HepG2 (cell line): ENCODE results near the gene FAM169A. TPM values are rescaled to one million over a fixed set of nuclear protein-coding genes. Genes with fewer than 3 reads are reported as not detected.

Source experiments
- BCL3 ChIP-seq: sonication (generic); formaldehyde crosslinking; IDR thresholded peaks from 2 replicates; pipeline ENCODE4 v1.5.1; 2020; ENCODE audit warnings: mild to moderate bottlenecking, missing genetic modification reagents, moderate library complexity
- BCL6 ChIP-seq: IDR thresholded peaks from 2 replicates; pipeline ENCODE4 v1.6.1; 2016; ENCODE audit warnings: missing genetic modification reagents, missing compliant biosample characterization
- FOXC1 ChIP-seq: sonication (generic); formaldehyde crosslinking; IDR thresholded peaks from 2 replicates; pipeline ENCODE4 v1.8.0; 2022; ENCODE audit warnings: mild to moderate bottlenecking, missing genetic modification reagents, borderline replicate concordance
- FOXK1 ChIP-seq: sonication (generic); formaldehyde crosslinking; IDR thresholded peaks from 2 replicates; pipeline ENCODE4 v1.4.0; 2020; ENCODE audit warnings: low read depth, missing genetic modification reagents, borderline replicate concordance
- IKZF4 ChIP-seq: sonication (generic); formaldehyde crosslinking; IDR thresholded peaks from 2 replicates; pipeline ENCODE4 v1.5.1; 2020; ENCODE audit warnings: borderline replicate concordance, mild to moderate bottlenecking, low read depth, missing genetic modification reagents; ENCODE audit errors: not compliant biosample characterization
- IRF1 ChIP-seq: sonication (generic); formaldehyde crosslinking; IDR thresholded peaks from 2 replicates; pipeline ENCODE4 v1.4.0; 2020; ENCODE audit warnings: low read depth, mild to moderate bottlenecking, missing genetic modification reagents
- MAZ ChIP-seq, 2 experiments: sonication (generic) in 1 of 2; formaldehyde crosslinking in 1 of 2; IDR thresholded peaks; 2 replicates each; pipeline versions ENCODE4 v1.5.0 to v1.6.1; 2012 to 2020; ENCODE audit warnings: low read depth in 2 of 2, mild to moderate bottlenecking in 2 of 2, borderline replicate concordance in 1 of 2, improper control_type of control experiment in 1 of 2, low read length in 1 of 2, missing genetic modification reagents in 1 of 2, moderate library complexity in 1 of 2
- MBD4 ChIP-seq: IDR thresholded peaks from 2 replicates; pipeline ENCODE4 v1.6.1; 2012; ENCODE audit warnings: low read length, inconsistent platforms, borderline replicate concordance
- MYNN ChIP-seq: sonication (generic); formaldehyde crosslinking; IDR thresholded peaks from 2 replicates; pipeline ENCODE4 v1.4.0; 2020; ENCODE audit warnings: mild to moderate bottlenecking, low read depth, missing genetic modification reagents
- PCBP2 ChIP-seq: fragments of 200-400 bp; formaldehyde crosslinking; optimal IDR thresholded peaks from 2 replicates; pipeline ENCODE3; 2018; ENCODE audit warnings: low read length, low read depth; ENCODE audit not compliant: poor library complexity, severe bottlenecking
- POGK ChIP-seq: sonication (generic); formaldehyde crosslinking; conservative IDR thresholded peaks from 2 replicates; pipeline ENCODE4 v1.8.0; 2022; ENCODE audit warnings: mild to moderate bottlenecking, moderate library complexity, missing genetic modification reagents
- RARG ChIP-seq: sonication (generic); formaldehyde crosslinking; IDR thresholded peaks from 2 replicates; pipeline ENCODE4 v1.4.0; 2020; ENCODE audit warnings: low read depth, mild to moderate bottlenecking, missing genetic modification reagents
- RBFOX2 ChIP-seq: fragments of 200-400 bp; formaldehyde crosslinking; IDR thresholded peaks from 2 replicates; pipeline ENCODE4 v1.6.1; 2017; ENCODE audit warnings: low read depth, mild to moderate bottlenecking, low read length
- REL ChIP-seq: sonication (generic); formaldehyde crosslinking; conservative IDR thresholded peaks from 2 replicates; pipeline ENCODE4 v1.8.0; 2022; ENCODE audit warnings: mild to moderate bottlenecking, missing genetic modification reagents, moderate library complexity
- SMC3 ChIP-seq: IDR thresholded peaks from 2 replicates; pipeline ENCODE4 v1.6.1; 2011; ENCODE audit warnings: low read length, improper control_type of control experiment
- ZBTB7B ChIP-seq: sonication (generic); formaldehyde crosslinking; IDR thresholded peaks from 2 replicates; pipeline ENCODE4 v1.4.0; 2020; ENCODE audit warnings: missing genetic modification reagents
- ZKSCAN8 ChIP-seq: IDR thresholded peaks from 2 replicates; pipeline ENCODE4 v1.6.1; 2016; ENCODE audit warnings: borderline replicate concordance, missing genetic modification reagents, missing compliant biosample characterization
- ZMYM4 ChIP-seq: sonication (generic); formaldehyde crosslinking; IDR thresholded peaks from 2 replicates; pipeline ENCODE4 v1.8.1; 2023; ENCODE audit warnings: mild to moderate bottlenecking, missing genetic modification reagents
- ZNF205 ChIP-seq: IDR thresholded peaks from 2 replicates; pipeline ENCODE4 v1.6.1; 2018; ENCODE audit warnings: missing biosample characterization, missing genetic modification reagents
- ZNF383 ChIP-seq: sonication (generic); formaldehyde crosslinking; IDR thresholded peaks from 2 replicates; pipeline ENCODE4 v1.4.0; 2020; ENCODE audit warnings: missing genetic modification reagents, mild to moderate bottlenecking, borderline replicate concordance
- ZNF513 ChIP-seq: sonication (generic); formaldehyde crosslinking; conservative IDR thresholded peaks from 2 replicates; pipeline ENCODE4 v1.5.0; 2020; ENCODE audit warnings: missing genetic modification reagents
- ZUFSP ChIP-seq: sonication (generic); formaldehyde crosslinking; IDR thresholded peaks from 2 replicates; pipeline ENCODE4 v1.9.0; 2021; ENCODE audit warnings: missing genetic modification reagents, mild to moderate bottlenecking, borderline replicate concordance
- polyA plus RNA-seq, 8 experiments: library from polyadenylated mRNA; depleted of rRNA in 3 of 8; stranded (reverse) in 7 of 8; unstranded in 1 of 8; fragments of >200 nt; fragmentation: Illumina TruSeq in 4 of 8; extraction: Trizol in 4 of 8; gene quantifications; 2 replicates each; pipeline versions ENCODE4 v1.2.1 to v1.2.3, GENCODE V29; 2011 to 2016; ENCODE audit warnings: low read depth in 4 of 8, missing spikeins in 1 of 8, mixed read lengths in 1 of 8; ENCODE audit not compliant: insufficient read depth in 1 of 8
- total RNA-seq, 5 experiments: library from RNA; depleted of rRNA; stranded (reverse); fragments of >200 nt; fragmentation: Illumina TruSeq; extraction: Trizol; gene quantifications; 2 replicates each; pipeline ENCODE4 v1.2.3, GENCODE V29; 2016; ENCODE audit warnings: low read depth in 1 of 5

The FAM169A gene
- total and polyA plus RNA-seq, 2 of the 13 experiments (the other 11 are each of a cell fraction or from before 2014, with no cell fraction given) = 21.1 to 110 TPM

- no peak for TF ChIP-seq ZNF513 (CRISPR knock-in tag)
- peak; percentile 47; the same call in 1 of the 2 replicates for TF ChIP-seq BCL6
- no peak for TF ChIP-seq FOXC1
- peak; percentile 53 for TF ChIP-seq ZMYM4
- TF ChIP-seq ZNF383 (CRISPR knock-in tag) = no peak
- no peak for TF ChIP-seq PCBP2
- no peak for TF ChIP-seq ZKSCAN8 (CRISPR knock-in tag)
- TF ChIP-seq BCL3 (CRISPR knock-in tag) = no peak
- TF ChIP-seq FOXK1 (CRISPR knock-in tag) = no peak
- no peak for TF ChIP-seq SMC3
- TF ChIP-seq ZBTB7B (CRISPR knock-in tag) = peak; percentile 75
- TF ChIP-seq IRF1 = no peak
- no peak for TF ChIP-seq MBD4
- TF ChIP-seq POGK = no peak
- TF ChIP-seq RBFOX2 = 0 out of 2 replicates have a peak, but pooled peaks have one; percentile 43
- TF ChIP-seq MYNN (CRISPR knock-in tag) = no peak
- no peak for TF ChIP-seq MAZ (IDR thresholded peaks at IDR 0.05; ENCODE audit: borderline replicate concordance, low read depth, low read length)
- TF ChIP-seq MAZ (CRISPR knock-in tag; IDR thresholded peaks at IDR 0.05; ENCODE audit: low read depth) = no peak
- TF ChIP-seq ZUFSP (CRISPR knock-in tag) = no peak
- TF ChIP-seq RARG (CRISPR knock-in tag) = no peak
- TF ChIP-seq IKZF4 (CRISPR knock-in tag) = no peak
- TF ChIP-seq ZNF205 (CRISPR knock-in tag) = no peak
- TF ChIP-seq REL (CRISPR knock-in tag) = no peak
Measured at GRCh38 chr5:74877624-74878304, 11.6 kb upstream of the FAM169A start (continued).
